GM13976 (cell line): ENCODE data around the gene FOXL3.
"Not testable (repeated sequence)": the region's sequence is repeated elsewhere in the genome, so short reads cannot be mapped to it uniquely, and the experiment has no call there.

ENCODE experiments used
- DNase-seq: peaks from one replicate; pipeline ENCODE4 v3.0.0; 2012; ENCODE audit warnings: low spot score
- CTCF ChIP-seq: IDR thresholded peaks from 2 replicates; pipeline ENCODE4 v1.5.1; 2012; ENCODE audit warnings: borderline replicate concordance, mild to moderate bottlenecking; ENCODE audit not compliant: insufficient read depth; ENCODE audit errors: extremely low read depth, missing control alignments, control extremely low read depth
- in situ Hi-C: fragments of 300-500 bp; cut with MboI; formaldehyde crosslinking; loops from one replicate; pipeline ENCODE4 v1.12.0; 2022; ENCODE audit warnings: low sequenced_read_pairs, mixed read lengths, inconsistent platforms; ENCODE audit not compliant: unreplicated experiment

FOXL3 gene

GRCh38 chr7:293681-294439, 3.9 kb downstream of the FOXL3 start:
- no peak for TF ChIP-seq CTCF
- DNase-seq, result no peak
- in situ Hi-C loops, result no loop called here

GRCh38 chr7:294440-295154, 4.6 kb downstream of the FOXL3 start:
- in situ Hi-C loops, result no loop called here
- DNase-seq, result no peak
- TF ChIP-seq CTCF, result no peak

- in situ Hi-C loops, result no loop called here
- no peak for DNase-seq
- TF ChIP-seq CTCF, result no peak
Observed at GRCh38 chr7:295155-296154, 5.5 kb downstream of the FOXL3 start.

- in situ Hi-C loops, result no loop called here
- TF ChIP-seq CTCF, result no peak
Observed at GRCh38 chr7:296373-296945, 6.5 kb downstream of the FOXL3 start.

GRCh38 chr7:297141-297540, 7.2 kb downstream of the FOXL3 start:
- in situ Hi-C loops, DNase-seq: not testable (repeated sequence)

More at GRCh38 chr7:296373-296945, 6.5 kb downstream of the FOXL3 start:
- DNase-seq, result no peak

- no peak for DNase-seq
- TF ChIP-seq CTCF, result no peak
- in situ Hi-C loops, result no loop called here
Observed at GRCh38 chr7:297611-298374, 7.8 kb downstream of the FOXL3 start.
